CD4-positive, alpha-beta T cell treated with Interleukin-21 for 1 hour (primary cell): ENCODE results near the gene CACNA2D1.
"Not testable (repeated sequence)": the region's sequence is repeated elsewhere in the genome, so short reads cannot be mapped to it uniquely, and the experiment has no call there.

Experiments used
- DNase-seq: peaks from one replicate; pipeline ENCODE4 v3.0.0-alpha.2; 2020

The CACNA2D1 gene

GRCh38 chr7:82021036-82021435, 422.5 kb downstream of the CACNA2D1 start:
- no peak for DNase-seq

- DNase-seq: no peak
These were observed 423.8 kb downstream of the CACNA2D1 start for GRCh38 chr7:82019551-82020475.

- no peak for DNase-seq
These were observed 425.4 kb downstream of the CACNA2D1 start for GRCh38 chr7:82018226-82018625.

GRCh38 chr7:82017334-82017943, 426.1 kb downstream of the CACNA2D1 start:
- DNase-seq: no peak

GRCh38 chr7:82015751-82016150, 427.8 kb downstream of the CACNA2D1 start:
- DNase-seq: no peak

- not testable (repeated sequence) for DNase-seq
These were observed 429.0 kb downstream of the CACNA2D1 start for GRCh38 chr7:82014574-82014973.

- DNase-seq: no peak
These were observed 431.1 kb downstream of the CACNA2D1 start for GRCh38 chr7:82012453-82012852.

- DNase-seq: no peak
These were observed 433.2 kb downstream of the CACNA2D1 start for GRCh38 chr7:82010416-82010815.

GRCh38 chr7:82007315-82007714, 436.3 kb downstream of the CACNA2D1 start:
- no peak for DNase-seq

GRCh38 chr7:82005056-82005455, 438.5 kb downstream of the CACNA2D1 start:
- no peak for DNase-seq

- DNase-seq: no peak
These were observed 450.4 kb downstream of the CACNA2D1 start for GRCh38 chr7:81993186-81993585.

GRCh38 chr7:81990395-81990794, 453.2 kb downstream of the CACNA2D1 start:
- DNase-seq: no peak

GRCh38 chr7:81986723-81987470, 456.7 kb downstream of the CACNA2D1 start:
- DNase-seq: no peak

- no peak for DNase-seq
These were observed 460.2 kb downstream of the CACNA2D1 start for GRCh38 chr7:81983406-81983805.

- no peak for DNase-seq
These were observed 470.5 kb downstream of the CACNA2D1 start for GRCh38 chr7:81973117-81973516.

- DNase-seq: no peak
These were observed 483.6 kb downstream of the CACNA2D1 start for GRCh38 chr7:81960026-81960425.

- DNase-seq: no peak
These were observed 486.1 kb downstream of the CACNA2D1 start for GRCh38 chr7:81957517-81957916.

GRCh38 chr7:81956520-81956919, 487.1 kb downstream of the CACNA2D1 start:
- DNase-seq: no peak

- no peak for DNase-seq
These were observed 494.3 kb downstream of the CACNA2D1 start for GRCh38 chr7:81949306-81949705.

- no peak for DNase-seq
These were observed 499.5 kb downstream of the CACNA2D1 start for GRCh38 chr7:81944058-81944457.

- DNase-seq: no peak
These were observed 506.5 kb downstream of the CACNA2D1 start for GRCh38 chr7:81937091-81937490.

GRCh38 chr7:81934596-81935301, 508.8 kb downstream of the CACNA2D1 start:
- DNase-seq: no peak

GRCh38 chr7:81932936-81933335, 510.6 kb downstream of the CACNA2D1 start:
- no peak for DNase-seq
